ENCODE measurements around the gene SIN3B.
"Not testable (repeated sequence)": the region's sequence is repeated elsewhere in the genome, so short reads cannot be mapped to it uniquely, and the experiment has no call there.

The SIN3B gene

DNA sequence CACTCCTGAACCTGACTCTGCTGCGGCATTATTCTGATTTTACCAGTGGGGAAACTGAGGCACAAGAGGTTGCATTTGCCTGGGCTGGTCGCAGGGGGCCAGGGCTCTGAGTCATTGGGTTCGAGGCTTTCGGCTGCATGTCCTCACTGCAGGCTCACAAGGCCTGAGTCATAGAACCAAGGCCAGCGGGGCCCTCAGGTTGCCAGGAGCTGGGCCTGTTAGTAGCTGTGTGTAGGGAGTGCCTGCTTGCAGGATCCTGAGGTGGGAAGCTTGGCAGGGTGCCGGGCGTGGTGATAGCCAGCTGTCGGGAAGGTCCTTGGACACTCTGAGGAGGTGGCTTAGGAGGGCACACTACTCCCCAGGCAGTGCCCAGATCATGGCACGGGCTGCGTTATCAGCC is 38.0 kb downstream of the SIN3B start:
- no peak for DNase-seq (ENCODE audit: low read depth, low spot score)

DNA sequence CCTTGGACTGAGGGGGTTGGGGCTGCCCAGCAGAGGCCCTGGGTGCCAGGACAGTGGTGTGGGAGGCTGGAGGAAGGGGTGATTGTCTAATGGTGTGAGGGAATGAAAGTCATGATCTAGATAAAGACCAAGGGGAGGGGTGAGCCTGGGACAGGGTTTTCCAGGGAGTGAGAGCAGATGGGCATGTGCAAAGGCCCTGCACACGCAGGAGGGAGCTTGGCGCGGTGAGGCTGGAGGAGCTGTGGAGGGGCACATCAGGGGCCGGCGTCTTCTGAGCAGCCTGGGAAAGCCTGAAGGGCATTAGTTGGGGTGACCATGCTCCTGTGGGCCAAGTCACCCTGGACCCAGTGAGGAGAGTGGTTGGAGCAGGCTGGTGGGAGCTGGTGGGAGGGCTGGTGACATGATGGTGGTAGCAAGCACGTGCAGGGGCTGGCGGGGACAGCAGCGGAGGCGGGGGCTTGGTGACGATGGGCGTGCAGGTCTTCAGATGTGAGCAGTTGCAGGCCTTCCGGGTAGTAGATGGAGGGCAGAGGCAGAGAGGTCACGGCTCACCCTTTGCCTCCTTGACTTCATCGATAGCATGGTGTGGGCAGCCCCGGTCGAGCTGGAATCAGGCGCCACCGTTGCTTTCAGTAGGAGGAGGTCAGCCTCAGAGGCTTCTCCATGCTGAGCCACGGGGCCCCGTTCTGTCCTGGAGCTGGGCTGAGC is 39.4 kb downstream of the SIN3B start:
- DNase-seq (ENCODE audit: low read depth, low spot score) = no peak

DNA sequence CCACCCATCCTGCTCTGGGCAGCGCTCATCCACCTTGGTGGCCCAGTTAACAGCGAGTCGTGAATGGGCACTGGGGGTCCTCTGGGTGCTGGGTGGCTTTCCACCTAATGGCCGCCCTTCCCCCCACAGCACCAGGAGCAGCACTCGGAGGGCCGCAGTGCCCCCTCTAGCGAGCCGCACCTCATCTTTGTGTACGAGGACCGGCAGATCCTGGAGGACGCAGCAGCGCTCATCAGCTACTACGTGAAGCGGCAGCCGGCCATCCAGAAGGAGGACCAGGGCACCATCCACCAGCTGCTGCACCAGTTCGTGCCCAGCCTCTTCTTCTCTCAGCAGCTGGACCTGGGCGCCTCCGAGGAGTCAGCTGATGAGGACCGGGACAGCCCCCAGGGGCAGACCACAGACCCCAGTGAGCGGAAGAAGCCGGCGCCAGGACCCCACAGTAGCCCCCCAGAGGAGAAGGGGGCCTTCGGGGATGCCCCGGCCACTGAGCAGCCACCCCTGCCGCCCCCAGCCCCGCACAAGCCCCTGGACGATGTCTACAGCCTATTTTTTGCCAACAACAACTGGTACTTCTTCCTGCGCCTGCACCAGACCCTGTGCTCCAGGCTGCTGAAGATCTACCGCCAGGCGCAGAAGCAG is 40.3 kb downstream of the SIN3B start:
- no peak for DNase-seq (ENCODE audit: low read depth, low spot score)

DNA sequence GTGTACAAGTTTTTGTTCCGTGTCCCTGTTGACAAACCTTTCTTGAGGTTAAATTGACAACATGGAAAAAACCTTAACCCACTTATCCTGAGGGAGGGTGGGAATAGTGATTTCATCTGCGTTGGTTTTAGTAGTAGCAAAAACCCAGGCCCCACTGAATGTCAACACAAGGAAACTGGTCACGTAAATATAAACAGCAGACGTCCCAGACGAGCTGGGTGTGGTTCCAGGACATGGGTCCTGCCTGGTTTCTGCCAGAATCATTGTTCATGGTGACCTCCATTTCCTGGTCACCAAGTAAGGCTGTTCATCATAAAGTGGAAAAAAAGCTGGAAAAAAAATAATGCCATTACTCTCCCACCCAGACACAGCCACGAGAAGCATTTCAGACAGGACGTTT is 42.7 kb downstream of the SIN3B start:
- no peak for DNase-seq (ENCODE audit: low read depth, low spot score)

DNA sequence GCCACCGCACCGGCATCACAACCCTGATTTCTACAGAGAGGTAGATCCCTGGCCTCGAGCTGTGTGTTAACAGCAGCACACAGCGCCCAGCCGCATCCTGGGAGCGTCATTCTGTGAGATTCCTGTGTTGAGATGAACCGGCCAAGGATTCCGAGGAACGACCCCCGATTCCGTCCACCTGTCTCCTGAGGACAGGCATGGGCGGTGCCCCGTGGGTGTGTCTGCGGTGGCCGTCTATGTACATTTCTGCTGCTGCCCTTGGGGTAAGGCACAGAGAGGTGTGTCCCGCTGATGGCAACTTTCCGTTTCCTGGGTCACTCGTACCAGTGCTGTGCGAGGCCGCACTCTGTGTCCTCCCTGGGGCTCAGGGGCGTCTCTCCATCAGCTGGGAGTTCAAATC is 43.5 kb downstream of the SIN3B start:
- DNase-seq (ENCODE audit: low read depth, low spot score) = no peak

DNA sequence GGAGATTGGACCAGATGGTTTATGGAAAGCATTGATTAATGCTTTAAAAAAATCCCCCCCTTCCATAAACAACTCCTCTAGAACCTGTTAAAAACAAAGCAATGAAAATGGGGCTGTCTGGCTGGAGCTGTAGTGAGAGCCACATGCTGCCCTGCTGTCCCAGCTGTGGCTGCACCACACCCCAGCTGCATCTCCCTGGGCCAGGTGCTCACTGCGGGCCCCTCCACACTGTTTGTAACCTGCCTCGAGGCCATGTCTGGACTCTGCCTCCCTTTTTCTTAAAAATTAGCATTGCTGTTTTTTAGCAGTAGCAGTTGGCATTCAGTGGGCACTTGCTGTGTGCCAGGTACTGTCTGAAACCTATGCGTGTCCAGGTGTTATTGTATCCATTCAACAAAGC is 44.4 kb downstream of the SIN3B start:
- DNase-seq (ENCODE audit: low read depth, low spot score) = no peak

DNA sequence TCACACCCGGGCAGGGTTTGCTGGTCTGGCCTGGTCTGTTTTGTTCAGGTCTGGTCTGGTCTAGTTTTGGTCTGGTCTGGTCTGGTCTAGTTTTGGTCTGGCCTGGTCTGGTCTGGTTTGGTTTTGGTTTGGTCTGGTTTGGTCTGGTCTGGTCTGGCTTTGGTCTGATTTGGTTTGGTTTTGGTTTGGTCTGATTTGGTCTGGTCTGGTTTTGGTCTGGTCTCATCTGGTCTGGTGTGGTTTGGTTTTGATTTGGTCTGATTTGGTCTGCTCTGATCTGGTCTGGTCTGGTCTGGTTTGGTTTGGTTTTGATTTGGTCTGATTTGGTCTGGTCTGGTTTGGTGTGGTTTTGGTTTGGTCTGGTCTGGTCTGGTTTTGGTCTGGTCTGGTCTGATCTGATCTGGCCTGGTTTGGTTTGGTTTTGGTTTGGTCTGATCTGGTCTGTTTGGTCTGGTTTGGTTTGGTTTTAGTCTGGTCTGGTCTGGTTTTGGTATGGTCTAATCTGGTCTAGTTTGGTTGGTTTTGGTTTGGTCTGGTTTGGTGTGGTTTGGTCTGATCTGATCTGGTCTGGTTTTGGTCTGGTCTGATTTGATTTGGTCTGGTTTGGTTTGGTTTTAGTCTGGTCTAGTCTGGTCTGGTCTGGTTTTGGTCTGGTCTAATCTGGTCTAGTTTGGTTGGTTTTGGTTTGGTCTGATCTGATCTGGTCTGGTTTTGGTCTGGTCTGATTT is 45.2 kb downstream of the SIN3B start:
- DNase-seq (ENCODE audit: low read depth, low spot score) = no peak

DNA sequence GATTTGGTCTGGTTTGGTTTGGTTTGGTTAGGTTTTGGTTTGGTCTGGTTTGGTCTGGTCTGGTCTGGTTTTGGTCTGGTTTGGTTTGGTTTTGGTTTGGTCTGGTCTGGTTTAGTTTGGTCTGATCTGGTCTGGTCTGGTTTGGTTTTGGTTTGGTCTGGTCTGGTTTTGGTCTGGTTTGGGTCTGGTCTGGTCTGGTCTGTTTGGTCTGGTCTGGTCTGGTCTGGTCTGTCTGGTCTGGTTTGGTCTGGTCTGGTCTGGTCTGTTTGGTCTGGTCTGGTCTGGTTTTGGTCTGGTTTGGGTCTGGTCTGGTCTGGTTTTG is 45.7 kb downstream of the SIN3B start:
- not testable (repeated sequence) for DNase-seq (ENCODE audit: low read depth, low spot score)

DNA sequence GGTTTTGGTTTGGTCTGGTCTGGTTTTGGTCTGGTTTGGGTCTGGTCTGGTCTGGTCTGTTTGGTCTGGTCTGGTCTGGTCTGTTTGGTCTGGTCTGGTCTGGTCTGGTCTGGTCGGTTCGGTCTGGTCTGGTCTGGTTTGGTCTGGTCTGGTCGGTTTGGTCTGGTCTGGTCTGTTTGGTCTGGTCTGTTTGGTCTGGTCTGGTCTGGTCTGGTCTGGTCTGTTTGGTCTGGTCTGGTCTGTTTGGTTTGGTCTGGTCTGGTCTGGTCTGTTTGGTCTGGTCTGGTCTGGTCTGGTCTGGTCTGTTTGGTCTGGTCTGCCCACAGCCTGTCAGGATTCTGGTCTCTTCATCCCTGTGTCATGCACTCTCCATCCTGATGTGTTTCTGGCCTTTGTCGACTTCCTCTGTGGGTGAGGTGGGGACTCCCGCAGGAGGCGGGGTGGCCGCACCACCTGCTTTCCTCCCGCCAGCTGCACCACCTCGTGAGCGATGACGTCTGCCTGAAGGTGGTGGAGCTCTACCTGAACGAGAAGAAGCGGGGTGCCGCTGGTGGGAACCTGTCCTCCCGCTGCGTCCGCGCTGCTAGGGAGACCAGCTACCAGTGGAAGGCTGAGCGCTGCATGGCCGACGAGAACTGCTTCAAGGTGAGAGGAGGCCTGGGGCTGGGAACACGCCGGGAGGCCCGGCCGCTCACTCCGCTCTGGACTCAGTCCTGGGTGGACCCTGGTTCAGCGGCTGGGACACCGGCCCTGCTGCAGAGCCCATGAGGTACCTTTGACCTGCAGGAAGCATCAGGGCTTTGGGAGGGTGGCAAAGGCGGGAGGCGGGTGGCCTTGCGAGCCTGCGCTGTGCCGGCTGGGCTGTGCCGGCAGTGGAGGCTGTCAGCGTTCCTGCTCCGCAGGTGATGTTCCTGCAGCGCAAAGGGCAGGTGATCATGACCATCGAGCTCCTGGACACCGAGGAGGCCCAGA is 46.7 kb downstream of the SIN3B start:
- no peak for DNase-seq (ENCODE audit: low read depth, low spot score)

DNA sequence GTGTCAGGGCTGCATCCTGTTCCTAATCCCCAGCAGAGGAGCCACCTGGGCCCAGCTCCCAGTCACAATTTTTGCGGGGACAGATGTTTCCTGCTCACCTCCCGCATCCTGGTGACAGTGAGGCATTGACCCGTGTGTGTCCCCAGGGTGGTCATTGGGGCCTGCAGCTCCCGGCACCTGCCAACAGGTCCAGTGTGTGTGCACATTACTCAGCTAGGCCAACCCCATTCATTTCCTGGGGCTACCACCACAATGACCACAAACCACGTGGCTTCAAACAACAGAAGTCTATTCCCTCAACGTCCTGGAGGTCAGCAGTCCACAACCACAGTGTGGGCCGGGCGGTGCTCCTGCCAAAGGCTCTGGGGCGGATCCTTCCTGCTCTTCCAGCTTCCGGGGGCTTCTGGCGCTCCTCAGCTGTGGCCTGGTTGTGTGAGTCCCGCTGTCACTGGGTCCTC is 47.7 kb downstream of the SIN3B start:
- no peak for DNase-seq (ENCODE audit: low read depth, low spot score)

DNA sequence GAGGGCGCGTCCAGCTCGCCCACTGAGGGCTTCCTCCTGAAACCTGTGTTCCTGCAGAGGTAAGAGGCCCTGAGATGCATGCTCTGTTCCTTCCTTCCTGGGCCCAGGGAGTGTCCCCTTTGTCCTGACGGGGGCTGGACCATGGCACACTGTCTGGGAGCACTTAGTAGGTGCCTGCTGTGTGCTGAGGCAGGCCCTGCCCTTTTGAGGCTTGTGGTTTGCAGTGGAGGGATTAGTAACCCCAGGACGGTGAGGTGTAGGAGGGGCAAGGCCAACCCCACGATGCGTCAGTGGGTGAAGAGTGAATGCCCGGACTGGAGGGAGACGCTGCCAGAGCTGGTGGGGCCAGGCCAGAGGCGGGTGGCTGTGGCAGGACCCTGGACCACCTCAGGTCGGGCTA is 48.4 kb downstream of the SIN3B start:
- DNase-seq (ENCODE audit: low read depth, low spot score) = no peak

DNA sequence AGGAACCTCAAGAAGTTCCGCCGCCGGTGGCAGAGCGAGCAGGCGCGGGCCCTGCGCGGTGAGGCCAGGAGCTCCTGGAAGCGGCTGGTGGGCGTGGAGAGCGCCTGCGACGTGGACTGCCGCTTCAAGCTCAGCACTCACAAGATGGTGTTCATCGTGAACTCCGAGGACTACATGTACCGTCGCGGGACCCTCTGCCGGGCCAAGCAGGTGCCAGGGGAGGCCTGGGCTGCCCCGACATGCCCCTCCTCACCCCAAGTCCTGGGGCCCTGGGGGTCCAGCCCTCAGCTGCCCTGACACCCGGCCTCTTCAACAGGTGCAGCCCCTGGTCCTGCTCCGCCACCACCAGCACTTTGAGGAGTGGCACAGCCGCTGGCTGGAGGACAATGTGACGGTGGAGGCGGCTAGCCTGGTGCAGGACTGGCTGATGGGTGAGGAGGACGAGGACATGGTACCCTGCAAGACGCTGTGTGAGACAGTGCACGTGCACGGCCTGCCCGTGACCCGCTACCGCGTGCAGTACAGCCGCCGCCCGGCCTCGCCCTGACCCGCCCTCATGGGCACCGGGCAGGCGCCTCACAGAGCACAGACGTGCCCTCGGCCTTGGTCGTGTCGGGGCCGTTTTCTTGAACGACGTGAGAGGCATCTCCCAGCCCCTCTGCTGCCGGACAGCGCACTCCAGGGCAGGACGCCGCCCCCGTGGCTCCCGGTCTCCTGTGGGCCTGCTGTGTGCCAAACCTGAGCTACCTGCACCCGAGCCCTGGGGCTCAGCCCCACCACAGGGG is 49.2 kb downstream of the SIN3B start:
- DNase-seq (ENCODE audit: low read depth, low spot score) = no peak

DNA sequence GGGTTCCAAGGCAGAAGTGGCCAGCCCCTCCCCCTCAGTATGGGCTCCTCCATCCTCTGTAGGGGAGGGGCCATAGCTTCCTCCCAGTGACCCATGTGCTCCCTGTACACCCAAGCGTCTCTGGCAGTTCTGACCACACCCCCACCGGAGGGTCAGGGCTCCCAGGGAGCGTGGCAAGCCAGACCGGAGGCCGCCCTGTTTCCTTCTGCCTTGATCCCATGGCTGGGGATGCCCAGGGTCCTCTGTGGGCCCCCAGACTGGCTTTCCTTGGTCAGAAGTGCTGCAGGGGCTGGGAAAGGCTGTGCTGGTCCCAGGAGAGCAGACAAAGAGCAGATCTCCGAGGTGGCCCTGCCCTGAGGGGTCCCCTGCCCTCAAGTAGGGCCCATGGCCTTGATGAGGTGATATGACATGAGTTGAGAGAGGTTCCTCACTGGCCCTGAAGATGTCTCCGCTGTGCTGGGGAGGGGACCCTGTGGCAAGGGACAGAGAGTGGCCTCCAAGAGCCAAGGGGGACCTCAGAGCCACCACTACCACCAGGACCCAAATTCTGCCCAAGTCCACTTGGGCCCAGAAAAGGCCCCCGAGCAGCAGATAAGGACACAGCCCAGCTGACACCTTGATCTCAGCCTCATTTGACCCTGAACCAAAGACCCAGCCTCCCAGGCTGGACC is 51.8 kb downstream of the SIN3B start:
- DNase-seq (ENCODE audit: low read depth, low spot score) = no peak

DNA sequence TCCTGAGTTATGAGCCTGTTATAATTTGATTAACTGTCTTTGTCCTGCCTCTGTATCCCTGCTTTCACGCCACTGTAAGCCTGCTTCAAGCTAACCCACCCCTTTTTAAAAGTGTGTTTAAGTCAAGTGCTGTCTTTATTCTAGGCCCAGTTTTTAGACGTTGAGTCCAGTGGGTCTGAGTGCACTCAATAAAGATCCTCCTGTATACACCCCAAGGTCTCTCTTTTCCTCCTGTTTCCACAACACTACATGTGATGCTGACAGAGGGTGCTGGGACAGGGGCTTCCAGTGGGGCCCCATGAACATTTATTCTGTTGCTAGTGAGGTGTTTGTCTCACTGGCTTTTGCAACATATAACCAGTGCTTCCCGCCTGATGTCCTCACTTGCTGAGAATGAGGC is 52.9 kb downstream of the SIN3B start:
- no peak for DNase-seq (ENCODE audit: low read depth, low spot score)

DNA sequence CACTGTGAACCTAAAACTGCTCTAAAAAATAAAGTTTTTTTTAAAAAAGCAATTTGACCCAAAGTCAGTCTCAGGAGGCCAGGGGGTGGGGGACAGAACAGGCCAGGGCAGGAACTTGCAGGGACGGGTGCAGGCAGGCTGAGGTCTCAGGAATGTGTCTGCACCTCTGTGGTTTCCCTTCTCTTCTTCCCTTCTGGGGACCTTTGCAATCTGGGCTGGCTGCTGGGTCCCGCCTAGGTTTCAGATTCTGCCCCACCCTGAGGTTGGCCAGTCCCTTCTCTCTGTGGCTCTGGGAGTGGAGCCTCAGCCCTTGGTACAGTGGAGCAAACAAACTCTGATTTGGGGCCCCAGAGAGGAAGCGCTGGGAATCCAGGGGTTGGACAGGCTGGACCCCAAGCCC is 54.3 kb downstream of the SIN3B start:
- DNase-seq (ENCODE audit: low read depth, low spot score) = no peak

DNA sequence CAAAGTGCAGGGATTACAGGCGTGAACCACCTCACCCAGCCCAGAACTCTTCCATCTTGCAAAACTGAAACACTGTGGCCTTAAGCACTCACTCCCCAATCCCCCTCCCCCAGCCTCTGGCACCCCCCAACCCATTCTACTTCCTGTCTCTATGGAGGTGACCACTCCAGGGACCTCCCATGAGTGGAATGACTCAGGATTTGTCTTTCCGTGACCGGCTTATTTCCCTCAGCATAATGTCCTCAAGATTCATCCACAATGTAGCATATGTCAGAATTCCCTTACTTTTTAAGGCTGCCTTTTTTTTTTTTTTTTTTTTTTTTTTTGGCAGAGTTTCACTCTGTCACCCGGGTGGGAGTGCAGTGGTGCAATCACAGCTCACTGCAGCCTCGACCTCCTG is 56.0 kb downstream of the SIN3B start:
- no peak for DNase-seq (ENCODE audit: low read depth, low spot score)

DNA sequence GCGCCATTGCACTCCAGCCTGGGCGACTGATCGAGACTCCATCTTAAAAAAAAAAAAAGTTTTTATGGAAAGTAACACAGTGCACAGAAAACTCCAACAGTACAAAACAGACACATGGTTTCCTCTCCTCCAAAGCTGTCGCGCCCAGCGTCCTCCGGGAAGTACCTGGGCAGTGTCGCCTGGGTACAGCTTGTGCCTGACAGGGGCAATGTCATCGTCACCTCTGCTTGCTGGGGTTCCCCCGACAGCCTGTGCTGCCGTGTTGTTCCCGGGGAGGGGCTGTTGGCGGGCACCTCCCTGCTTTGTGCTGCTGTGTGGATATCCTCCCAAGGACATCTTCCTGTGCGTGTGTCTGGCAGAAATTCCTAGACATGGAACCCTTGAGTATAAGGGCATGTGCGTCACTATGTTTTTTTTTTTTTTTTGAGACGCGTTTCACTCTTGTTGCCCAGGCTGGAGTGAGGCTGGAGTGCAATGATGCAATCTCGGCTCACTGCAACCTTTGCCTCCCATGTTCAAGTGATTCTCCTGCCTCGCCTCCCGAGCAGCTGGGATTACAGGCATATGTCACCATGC is 57.2 kb downstream of the SIN3B start:
- DNase-seq (ENCODE audit: low read depth, low spot score) = no peak

DNA sequence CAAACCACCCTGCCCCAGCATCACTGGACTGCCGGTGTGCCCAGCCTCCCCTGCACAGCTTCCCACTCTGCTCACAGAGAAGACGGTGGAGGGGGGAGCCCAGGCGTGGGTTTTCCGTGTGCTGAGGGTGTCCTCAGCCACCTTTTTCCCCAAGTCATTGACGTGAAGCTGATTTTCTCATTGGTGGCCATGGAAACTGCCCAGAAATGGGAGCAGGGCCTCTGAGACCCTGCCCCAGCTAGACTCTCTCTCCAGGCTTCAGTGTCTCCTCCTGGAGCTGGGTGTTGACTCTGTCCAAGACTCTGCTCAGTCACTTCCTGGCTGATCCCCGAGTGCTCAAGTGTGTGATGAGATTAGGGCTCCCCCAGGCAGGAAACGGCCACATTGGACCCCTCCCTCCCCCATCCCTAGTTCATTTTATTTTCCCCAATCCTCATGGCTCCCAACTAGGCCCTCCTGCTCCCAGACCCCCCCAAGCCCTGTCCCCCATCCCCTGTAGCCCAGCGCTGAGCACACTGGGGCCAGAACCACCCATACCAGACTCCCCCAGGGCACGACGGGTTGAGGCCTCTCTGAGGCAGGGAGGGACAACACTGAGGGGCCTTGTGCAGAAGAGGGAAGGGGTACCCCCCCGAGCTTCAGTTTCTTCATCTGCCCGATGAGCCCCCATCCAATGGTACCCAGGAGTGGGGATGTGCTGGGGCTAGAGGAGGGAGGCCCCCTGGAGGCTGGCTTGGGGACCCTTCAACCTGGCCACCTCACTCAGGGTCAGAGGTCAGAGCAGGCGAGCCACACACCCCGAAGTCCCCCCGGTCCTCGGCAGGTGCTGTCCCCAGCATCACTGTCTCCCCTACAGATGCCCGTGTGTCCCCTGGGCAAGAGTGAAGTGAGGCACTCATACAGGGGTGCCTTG is 58.4 kb downstream of the SIN3B start:
- no peak for DNase-seq (ENCODE audit: low read depth, low spot score)

Measured in brain pericyte (primary cell).